GM12875 (cell line): ENCODE results near the gene TCF25.
A peak's percentile ranks its signal among the peaks of the same experiment; 100 is the strongest.

Experiments used
- H3K4me3 ChIP-seq: one replicate; pipeline ENCODE4 v1.5.1; 2011; ENCODE audit warnings: low read depth, low read length, control low read depth
- CTCF ChIP-seq: IDR thresholded peaks from 2 replicates; pipeline ENCODE4 v1.5.1; 2011; ENCODE audit warnings: low read depth, mild to moderate bottlenecking, control low read depth, inconsistent platforms, low read length, moderate library complexity, borderline replicate concordance; ENCODE audit not compliant: insufficient read depth

Gene TCF25

GRCh38 chr16:89853306-89853993, 19.9 kb upstream of the TCF25 start:
- no peak for TF ChIP-seq CTCF
- H3K4me3 ChIP-seq: no peak overlapping the region

GRCh38 chr16:89855301-89855945, 18.0 kb upstream of the TCF25 start:
- TF ChIP-seq CTCF: no peak
- no peak overlapping the region for H3K4me3 ChIP-seq

GRCh38 chr16:89855986-89856385, 17.4 kb upstream of the TCF25 start:
- no peak for TF ChIP-seq CTCF

GRCh38 chr16:89858973-89859614, 14.3 kb upstream of the TCF25 start:
- TF ChIP-seq CTCF: no peak
- H3K4me3 ChIP-seq: no peak overlapping the region

More at GRCh38 chr16:89855986-89856385, 17.4 kb upstream of the TCF25 start:
- no peak overlapping the region for H3K4me3 ChIP-seq

GRCh38 chr16:89859615-89860007, 13.8 kb upstream of the TCF25 start:
- no peak overlapping the region for H3K4me3 ChIP-seq
- no peak for TF ChIP-seq CTCF

GRCh38 chr16:89860747-89861304, 12.6 kb upstream of the TCF25 start:
- peak; percentile 100 for TF ChIP-seq CTCF
- no peak overlapping the region for H3K4me3 ChIP-seq
